IMR-90 (cell line): Measurements from ENCODE around the gene DNAJC7. TPM values are rescaled to one million over a fixed set of nuclear protein-coding genes. Genes with fewer than 3 reads are reported as not detected.

Source experiments
- ATAC-seq: fragments of 200-7000 bp; cut with Tn5 transposase; 2 replicates; pipeline ENCODE4 v1.9.1; 2020; ENCODE audit warnings: low read depth, mild to moderate bottlenecking, moderate library complexity
- BruUV-seq: library from RNA; stranded (reverse); fragments of 400-500 nt; replicated peaks from 2 replicates; lab custom pipeline; 2021; lab: Mats Ljungman, UMichigan
- CTCF ChIA-PET: fragments of 300-600 bp; formaldehyde crosslinking; extraction: SDS; loops from one replicate; lab custom pipeline; 2021; ENCODE audit warnings: antibody characterized with exemption; lab: Yijun Ruan, JAX
- POLR2A ChIA-PET: fragments of 300-600 bp; sonication (Branson Sonifier 250); formaldehyde crosslinking; loops from one replicate; lab custom pipeline; 2022; ENCODE audit warnings: antibody characterized with exemption; ENCODE audit not compliant: unreplicated experiment; lab: Charles Lee
- DNase-seq: peaks from one replicate; pipeline ENCODE4 v3.0.0; 2013
- H2AFZ ChIP-seq: replicated peaks from 2 replicates; pipeline ENCODE3; 2013; ENCODE audit warnings: low read length, mild to moderate bottlenecking; ENCODE audit not compliant: poor library complexity
- H2AK5ac ChIP-seq: 2 replicates; pipeline ENCODE4 v1.6.1; 2013; ENCODE audit warnings: low read depth, low read length, inconsistent platforms
- H2AK9ac ChIP-seq: replicated peaks from 2 replicates; pipeline ENCODE3; 2013; ENCODE audit warnings: mild to moderate bottlenecking, low read depth, low read length, moderate library complexity; ENCODE audit not compliant: poor library complexity
- H2BK120ac ChIP-seq: 2 replicates; pipeline ENCODE4 v1.6.1; 2013; ENCODE audit warnings: low read depth, low read length, inconsistent platforms
- H2BK15ac ChIP-seq: 3 replicates; pipeline ENCODE4 v1.6.1; 2013; ENCODE audit warnings: low read depth, low read length, inconsistent platforms
- H2BK20ac ChIP-seq: 2 replicates; pipeline ENCODE4 v1.6.1; 2013; ENCODE audit warnings: low read depth, mild to moderate bottlenecking, inconsistent platforms, low read length, moderate library complexity
- H2BK5ac ChIP-seq: 2 replicates; pipeline ENCODE4 v1.6.1; 2013; ENCODE audit warnings: mild to moderate bottlenecking, low read depth, low read length, inconsistent platforms; ENCODE audit not compliant: poor library complexity, severe bottlenecking
- H3K14ac ChIP-seq: replicated peaks from 2 replicates; pipeline ENCODE4 v1.6.1; 2013; ENCODE audit warnings: low read depth, low read length, inconsistent platforms
- H3K18ac ChIP-seq: 2 replicates; pipeline ENCODE4 v1.6.1; 2013; ENCODE audit warnings: low read depth, low read length, control low read depth
- H3K23ac ChIP-seq: 2 replicates; pipeline ENCODE4 v1.6.1; 2013; ENCODE audit warnings: low read depth, low read length, inconsistent platforms
- H3K27ac ChIP-seq: 2 replicates; pipeline ENCODE4 v1.5.1; 2013; ENCODE audit warnings: mild to moderate bottlenecking, control low read depth, low read length; ENCODE audit not compliant: insufficient read depth
- H3K27me3 ChIP-seq: 2 replicates; pipeline ENCODE4 v1.6.1; 2013; ENCODE audit warnings: low read length; ENCODE audit not compliant: control insufficient read depth, insufficient read depth
- H3K36me3 ChIP-seq: 2 replicates; pipeline ENCODE4 v1.6.1; 2013; ENCODE audit warnings: low read length, mixed read lengths; ENCODE audit not compliant: control insufficient read depth, insufficient read depth
- H3K4ac ChIP-seq: 2 replicates; pipeline ENCODE4 v1.6.1; 2013; ENCODE audit warnings: low read depth, low read length, inconsistent platforms
- H3K4me1 ChIP-seq: 2 replicates; pipeline ENCODE4 v1.6.1; 2013; ENCODE audit warnings: low read length, mixed read lengths; ENCODE audit not compliant: control insufficient read depth, insufficient read depth
- H3K4me2 ChIP-seq: 2 replicates; pipeline ENCODE4 v1.6.1; 2013; ENCODE audit warnings: low read depth, mild to moderate bottlenecking, control low read depth, low read length, moderate library complexity
- H3K4me3 ChIP-seq: 2 replicates; pipeline ENCODE4 v1.5.1; 2013; ENCODE audit warnings: low read depth, mild to moderate bottlenecking, control low read depth, low read length, moderate library complexity; ENCODE audit not compliant: insufficient read depth
- H3K56ac ChIP-seq: 2 replicates; pipeline ENCODE4 v1.6.1; 2013; ENCODE audit warnings: low read length, inconsistent platforms; ENCODE audit not compliant: insufficient read depth; ENCODE audit errors: extremely low read depth
- H3K79me1 ChIP-seq, 2 experiments: 2 replicates each; pipeline ENCODE4 v1.6.1; 2013; ENCODE audit warnings: low read length in 2 of 2, inconsistent platforms in 1 of 2, low read depth in 1 of 2
- H3K9ac ChIP-seq: 2 replicates; pipeline ENCODE4 v1.6.1; 2013; ENCODE audit warnings: low read depth, low read length, control low read depth
- H3K9me1 ChIP-seq: 2 replicates; pipeline ENCODE4 v1.6.1; 2013; ENCODE audit warnings: low read length, inconsistent platforms; ENCODE audit not compliant: insufficient read depth
- H3K9me3 ChIP-seq: 2 replicates; pipeline ENCODE4 v1.6.1; 2013; ENCODE audit warnings: low read length; ENCODE audit not compliant: control insufficient read depth, insufficient read depth
- H4K20me1 ChIP-seq: 2 replicates; pipeline ENCODE4 v1.6.1; 2013; ENCODE audit warnings: low read length, inconsistent platforms; ENCODE audit not compliant: insufficient read depth
- H4K5ac ChIP-seq: 2 replicates; pipeline ENCODE4 v1.6.1; 2013; ENCODE audit warnings: mild to moderate bottlenecking, low read depth, low read length, control low read depth
- H4K8ac ChIP-seq, 2 experiments: 2 replicates each; pipeline ENCODE4 v1.6.1; 2013; ENCODE audit warnings: low read depth in 2 of 2, low read length in 2 of 2, control low read depth in 1 of 2, inconsistent platforms in 1 of 2
- H4K91ac ChIP-seq: 2 replicates; pipeline ENCODE4 v1.6.1; 2013; ENCODE audit warnings: low read depth, low read length, inconsistent platforms; ENCODE audit not compliant: insufficient read depth
- BHLHE40 ChIP-seq: fragments of 150-350 bp; IDR thresholded peaks from 2 replicates; pipeline ENCODE4 v1.6.1; 2016; ENCODE audit warnings: mild to moderate bottlenecking, low read depth, low read length
- CEBPB ChIP-seq: IDR thresholded peaks from 2 replicates; pipeline ENCODE4 v1.6.1; 2012; ENCODE audit warnings: low read depth, low read length, improper control_type of control experiment
- CHD1 ChIP-seq: IDR thresholded peaks from 2 replicates; pipeline ENCODE4 v1.6.1; 2012; ENCODE audit warnings: low read depth, low read length, improper control_type of control experiment
- CTCF ChIP-seq: conservative IDR thresholded peaks from 2 replicates; pipeline ENCODE4 v1.5.1; 2012; ENCODE audit warnings: mild to moderate bottlenecking, low read depth, low read length, improper control_type of control experiment
- ELK1 ChIP-seq: fragments of 150-350 bp; IDR thresholded peaks from 2 replicates; pipeline ENCODE4 v1.6.1; 2016; ENCODE audit warnings: low read depth, mild to moderate bottlenecking, low read length, moderate library complexity, borderline replicate concordance
- FOS ChIP-seq: fragments of 150-350 bp; IDR thresholded peaks from 2 replicates; pipeline ENCODE4 v1.6.1; 2016; ENCODE audit warnings: low read depth, low read length
- MAZ ChIP-seq: IDR thresholded peaks from 2 replicates; pipeline ENCODE4 v1.6.1; 2012; ENCODE audit warnings: low read depth, mild to moderate bottlenecking, low read length, improper control_type of control experiment, moderate library complexity, borderline replicate concordance
- MXI1 ChIP-seq: IDR thresholded peaks from 2 replicates; pipeline ENCODE4 v1.6.1; 2012; ENCODE audit warnings: low read depth, mild to moderate bottlenecking, low read length, moderate library complexity, borderline replicate concordance
- NFE2L2 ChIP-seq: fragments of 150-350 bp; IDR thresholded peaks from 2 replicates; pipeline ENCODE4 v1.6.1; 2016; ENCODE audit warnings: low read depth, mild to moderate bottlenecking, low read length
- RAD21 ChIP-seq: IDR thresholded peaks from 2 replicates; pipeline ENCODE4 v1.6.1; 2012; ENCODE audit warnings: low read length, improper control_type of control experiment
- RCOR1 ChIP-seq: IDR thresholded peaks from 2 replicates; pipeline ENCODE4 v1.6.1; 2012; ENCODE audit warnings: mild to moderate bottlenecking, low read length, improper control_type of control experiment; ENCODE audit not compliant: insufficient replicate concordance
- RFX5 ChIP-seq: IDR thresholded peaks from 2 replicates; pipeline ENCODE4 v1.8.0; 2012; ENCODE audit warnings: low read depth, mild to moderate bottlenecking, low read length, moderate library complexity
- SMC3 ChIP-seq: fragments of 150-350 bp; IDR thresholded peaks from 2 replicates; pipeline ENCODE4 v1.6.1; 2016; ENCODE audit warnings: low read depth, mild to moderate bottlenecking, antibody characterized with exemption, low read length, moderate library complexity
- USF2 ChIP-seq: fragments of 150-350 bp; IDR thresholded peaks from 2 replicates; pipeline ENCODE4 v1.6.1; 2017; ENCODE audit warnings: mild to moderate bottlenecking, antibody characterized with exemption, low read length, low read depth
- WGBS, 2 experiments: methylation state at CpG; one replicate each; pipeline versions ENCODE4 v1.1.5 to v1.1.7; 2013; ENCODE audit warnings: missing lambda C conversion rate in 2 of 2; ENCODE audit not compliant: insufficient read length in 1 of 2; ENCODE audit errors: extremely low coverage in 2 of 2; 5-methylcytosine and 5-hydroxymethylcytosine counted together
- dilution Hi-C: fragments of 300-500 bp; cut with HindIII; formaldehyde crosslinking; loops from one replicate; pipeline ENCODE4 v1.14.3; 2018; ENCODE audit warnings: low sequenced_read_pairs; ENCODE audit not compliant: unreplicated experiment
- in situ Hi-C: fragments of 300-500 bp; cut with MboI; formaldehyde crosslinking; loops from 3 replicates; pipeline ENCODE4 v1.14.3; 2019; ENCODE audit warnings: low sequenced_read_pairs, inconsistent platforms, mixed read lengths
- intact Hi-C: fragments of 100-400 bp; cut with micrococcal nuclease; formaldehyde crosslinking; loops from 2 replicates; pipeline ENCODE4 v1.10.0; 2022
- polyA plus RNA-seq, 3 experiments: library from polyadenylated mRNA; depleted of rRNA; stranded (reverse); fragments of >200 nt; gene quantifications; 2 replicates each; pipeline ENCODE4 v1.2.3, GENCODE V29; 2012; ENCODE audit warnings: low replicate concordance in 1 of 3
- total RNA-seq: library from RNA; depleted of rRNA; stranded (reverse); fragments of >200 nt; gene quantifications from 2 replicates; pipeline ENCODE4 v1.2.3, GENCODE V29; 2012

DNAJC7 gene
- total and polyA plus RNA-seq, 2 of the 4 experiments (the other 2 are of a cell fraction): 49.3 to 71.7 TPM

GRCh38 chr17:42026857-42027589 is 9.8 kb upstream of the DNAJC7 start:
- no peak overlapping the region for H2BK5ac ChIP-seq
- BruUV-seq: no TSS peak
- TF ChIP-seq RCOR1: no peak
- TF ChIP-seq CTCF: no peak
- no peak for TF ChIP-seq FOS
- no peak for TF ChIP-seq CHD1
- TF ChIP-seq SMC3: no peak
- no peak for TF ChIP-seq NFE2L2
- TF ChIP-seq RFX5: no peak
- no peak for TF ChIP-seq MXI1
- no peak for TF ChIP-seq ELK1
- no peak for TF ChIP-seq CEBPB
- TF ChIP-seq BHLHE40: no peak
- TF ChIP-seq RAD21: no peak
- TF ChIP-seq USF2: no peak
- TF ChIP-seq MAZ: no peak

More at GRCh38 chr17:42026857-42027589, 9.8 kb upstream of the DNAJC7 start:
- in situ Hi-C loops: loop anchor here (5.0 kb wide), 1 partner anchor 85 kb away; the partner anchor contains the start of gene DHX58
- dilution Hi-C loops: no loop called here
- ATAC-seq (no peak), DNase-seq (no peak)
- H3K27ac ChIP-seq: no peak overlapping the region
- 0 out of 2 replicates have a peak overlapping the region, but pooled peaks have one; percentile 14 for H2AK5ac ChIP-seq
- H3K9me3 ChIP-seq: no peaks in the 10 kb centered on the region
- H3K4ac ChIP-seq: no peak overlapping the region
- peaks cover 18% of the 10 kb centered on the region for H3K36me3 ChIP-seq
- H3K27me3 ChIP-seq: peaks cover 12% of the 10 kb centered on the region
- no peak overlapping the region for H3K56ac ChIP-seq
- peaks cover 7% of the 10 kb centered on the region for H3K4me1 ChIP-seq
- H3K18ac ChIP-seq: no peak overlapping the region
- H2AFZ ChIP-seq: peak overlapping the region; percentile 24
- H4K5ac ChIP-seq: no peak overlapping the region
- intact Hi-C loops: loop anchor here (5.0 kb wide), 1 partner anchor 375 kb away; no protein-coding TSS in a partner anchor
- POLR2A ChIA-PET: interaction anchor here (0.5 to 0.9 kb wide), 3 partner anchors 10 to 456 kb away, joined by 3 read pairs; partner anchors contain the start of gene DNAJC7
- H4K91ac ChIP-seq: no peak overlapping the region
- 40% methylated on average over 1 of the region's 17 CpGs; no CpG with 5 or more reads in 1 of the 2 experiments for WGBS, 2 experiments
- H3K23ac ChIP-seq: no peak overlapping the region
- no peak overlapping the region for H3K4me2 ChIP-seq
- no peak overlapping the region for H2AK9ac ChIP-seq
- H3K4me3 ChIP-seq: no peak overlapping the region
- H3K14ac ChIP-seq: no peak overlapping the region
- no peak overlapping the region for H2BK15ac ChIP-seq
- peaks cover 0 to 15% of the 10 kb centered on the region in 2 experiments; a peak in 1 of 4 replicates for H3K79me1 ChIP-seq
- H3K9ac ChIP-seq: no peak overlapping the region
- CTCF ChIA-PET: no interaction called here
- no peak overlapping the region for H2BK20ac ChIP-seq
- peaks cover 6% of the 10 kb centered on the region; the same call in 1 of the 2 replicates for H3K9me1 ChIP-seq
- H2BK120ac ChIP-seq: no peak overlapping the region
- peaks cover 12% of the 10 kb centered on the region; the same call in 1 of the 2 replicates for H4K20me1 ChIP-seq
- H4K8ac ChIP-seq: no peak overlapping the region
